HG03521 (cell line): ENCODE results near the gene CCZ1B.
"Not testable (repeated sequence)": the region's sequence is repeated elsewhere in the genome, so short reads cannot be mapped to it uniquely, and the experiment has no call there.

Source experiments
- ATAC-seq: cut with Tn5 transposase; IDR thresholded peaks from one replicate; pipeline ENCODE4 v1.9.1; 2021; ENCODE audit warnings: mild to moderate bottlenecking, moderate library complexity; ENCODE audit not compliant: unreplicated experiment

Gene CCZ1B

DNA sequence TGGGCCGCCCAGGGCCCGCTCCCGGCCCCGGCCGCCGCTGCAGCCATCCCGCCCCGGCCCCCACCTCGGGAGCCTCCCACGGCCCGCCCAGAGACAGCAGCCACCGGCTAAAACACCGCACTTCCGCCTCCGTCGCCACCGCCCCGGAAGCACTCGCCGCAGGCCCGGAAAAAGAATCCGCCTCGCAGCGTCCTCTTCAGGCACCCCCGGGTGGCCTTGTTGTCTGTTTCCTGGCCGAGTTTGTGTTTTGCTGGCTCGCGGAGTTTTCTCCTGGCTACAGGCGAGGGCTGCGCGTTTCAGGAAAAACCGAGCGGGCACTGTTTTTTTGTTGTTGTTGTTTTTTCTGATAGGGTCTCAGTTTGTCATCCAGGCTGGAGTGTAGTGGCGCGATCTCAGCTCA is at the start of gene CCZ1B:
Gene CCZ1B (minus strand): TSS at position 125 of the 400 bp plus-strand sequence. CDS start 78 bp downstream, at position 47.
- peak; percentile 93 for ATAC-seq

DNA sequence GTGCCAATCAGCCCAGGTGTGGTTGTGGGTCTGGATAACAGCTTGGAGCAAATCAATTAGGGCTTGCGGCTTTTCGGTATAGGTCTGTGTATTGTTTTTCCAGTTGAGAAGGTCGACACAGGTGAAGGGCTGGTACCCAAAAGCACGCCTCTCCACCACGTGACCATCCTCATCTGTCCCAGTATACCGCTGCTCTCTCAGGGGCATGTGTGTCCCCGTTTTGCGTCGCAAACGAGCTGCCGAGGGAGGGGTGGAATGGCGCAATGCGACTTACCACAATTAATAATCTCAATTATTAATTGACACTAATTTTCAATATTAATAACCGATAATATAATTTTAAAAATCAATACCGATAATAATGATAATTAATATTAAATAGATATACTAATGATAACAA is 48.9 kb upstream of the CCZ1B start:
- not testable (repeated sequence) for ATAC-seq

DNA sequence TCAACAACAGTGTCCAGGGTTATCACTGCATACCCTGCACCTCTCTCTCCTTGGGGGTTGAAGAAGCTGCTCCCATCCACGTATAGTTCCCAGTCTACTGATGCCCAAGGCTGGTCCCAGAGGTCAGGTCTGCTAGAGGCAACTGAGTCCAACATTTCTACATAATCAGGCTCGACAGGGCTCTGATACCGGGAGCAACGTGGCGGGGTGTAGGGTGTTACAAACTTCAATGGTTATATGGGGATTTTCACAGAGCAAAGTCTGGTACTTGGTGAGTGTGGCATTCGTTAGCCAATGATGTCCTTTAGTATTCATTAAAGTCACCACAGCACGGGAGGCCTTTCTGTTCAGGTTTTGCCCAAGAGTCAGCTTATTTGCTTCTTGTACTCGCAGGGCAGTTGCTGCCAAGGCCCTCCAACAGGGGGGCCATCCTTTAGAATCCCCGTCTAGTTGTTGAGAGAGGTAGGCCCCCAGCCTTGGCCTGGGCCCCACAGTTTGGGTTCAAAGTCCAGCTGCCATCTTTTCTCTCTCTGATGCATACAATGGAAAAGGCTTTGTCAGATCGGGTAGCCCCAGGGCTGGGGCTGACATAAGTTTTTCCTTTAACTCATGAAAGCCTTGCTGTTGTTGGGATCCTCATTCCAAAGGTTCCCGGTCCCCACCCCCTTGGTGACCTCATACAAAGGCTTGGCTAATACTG is 46.3 kb upstream of the CCZ1B start:
- not testable (repeated sequence) for ATAC-seq

DNA sequence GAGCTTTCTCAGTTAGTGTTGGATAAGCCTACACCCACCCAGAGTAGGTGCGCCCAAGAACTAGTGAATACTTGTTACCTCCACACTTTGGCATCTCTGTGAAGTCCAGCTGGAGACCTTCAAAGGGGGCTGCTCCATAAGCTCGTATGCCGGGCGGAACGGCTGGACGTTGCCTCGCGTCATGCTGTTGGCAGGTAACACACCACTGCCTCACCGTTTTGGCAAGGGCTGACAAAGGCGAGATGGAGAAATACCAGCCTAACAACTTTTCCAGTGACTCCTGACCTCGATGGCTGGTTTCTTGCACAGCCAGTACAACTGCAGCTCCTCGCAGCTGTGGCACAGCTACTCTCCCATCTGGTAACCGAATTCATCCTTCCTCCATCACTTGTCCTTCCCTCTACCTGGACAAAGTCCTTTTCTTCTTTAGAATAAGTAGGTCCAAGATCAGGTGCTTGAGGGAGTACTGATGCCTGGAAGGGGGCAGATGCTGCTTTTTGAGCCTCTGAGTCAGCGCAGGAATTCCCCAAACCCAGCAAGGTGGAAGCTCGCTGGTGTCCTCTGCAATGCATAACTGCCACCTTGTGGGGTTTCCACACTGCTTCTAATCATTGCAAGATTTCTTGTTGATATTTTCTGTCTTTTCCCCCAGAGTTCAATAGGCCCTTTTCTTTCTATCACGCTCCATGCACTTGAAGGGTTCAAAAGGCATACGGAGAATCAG is 45.5 kb upstream of the CCZ1B start:
- ATAC-seq = not testable (repeated sequence)

DNA sequence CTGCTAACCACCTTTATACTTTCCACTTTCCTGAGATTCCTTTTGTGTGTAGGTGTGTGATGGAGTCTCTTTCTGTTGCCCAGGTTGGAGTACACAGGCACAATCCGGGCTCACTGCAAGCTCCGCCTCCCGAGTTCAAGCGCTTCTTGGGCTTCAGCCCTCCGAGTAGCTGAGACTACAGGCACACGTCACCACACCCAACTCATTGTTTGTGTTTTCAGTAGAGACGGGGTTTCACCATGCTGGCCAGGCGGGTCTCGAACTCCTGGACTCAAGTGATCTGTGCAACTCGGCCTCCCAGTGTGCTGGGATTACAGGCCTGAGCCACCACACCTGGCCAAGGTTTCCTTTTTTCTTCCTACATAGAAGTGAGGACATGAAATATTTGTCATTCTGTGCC is 38.7 kb upstream of the CCZ1B start:
- not testable (repeated sequence) for ATAC-seq

DNA sequence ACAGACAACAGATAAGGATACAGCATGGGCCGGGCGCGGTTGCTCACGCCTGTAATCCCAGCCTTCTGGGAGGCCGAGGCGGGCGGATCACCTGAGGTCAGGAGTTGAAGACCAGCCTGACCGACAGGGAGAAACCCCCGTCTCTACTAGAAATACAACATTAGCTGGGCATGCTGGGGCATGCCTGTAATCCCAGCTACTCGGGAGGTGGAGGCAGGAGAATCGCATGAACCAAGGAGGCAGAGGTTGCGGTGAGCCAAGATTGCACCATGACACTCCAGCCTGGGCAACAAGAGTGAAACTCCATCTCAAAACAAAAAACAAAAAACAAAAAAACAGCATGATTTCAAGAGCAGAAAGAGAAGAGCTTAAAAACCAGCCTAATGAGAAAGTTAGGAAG is 38.1 kb upstream of the CCZ1B start:
- ATAC-seq = not testable (repeated sequence)

DNA sequence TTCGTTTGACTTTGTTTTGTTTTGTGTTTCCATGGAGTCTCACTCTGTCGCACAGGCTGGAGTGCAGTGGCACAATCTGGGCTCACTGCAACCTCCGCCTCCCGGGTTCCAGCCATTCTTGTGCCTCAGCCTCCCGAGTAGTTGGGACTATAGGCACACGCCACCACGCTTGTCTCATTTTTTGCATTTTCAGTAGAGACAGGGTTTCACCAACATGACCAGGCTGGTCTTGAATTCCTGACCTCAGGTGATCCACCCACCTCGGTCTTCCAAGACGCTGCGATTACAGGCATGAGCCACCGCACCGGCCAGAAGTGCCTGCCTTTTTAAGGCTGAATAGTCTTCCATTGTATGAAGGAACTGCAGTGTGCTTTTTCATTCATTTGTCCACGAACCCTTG is 36.8 kb upstream of the CCZ1B start:
- not testable (repeated sequence) for ATAC-seq

DNA sequence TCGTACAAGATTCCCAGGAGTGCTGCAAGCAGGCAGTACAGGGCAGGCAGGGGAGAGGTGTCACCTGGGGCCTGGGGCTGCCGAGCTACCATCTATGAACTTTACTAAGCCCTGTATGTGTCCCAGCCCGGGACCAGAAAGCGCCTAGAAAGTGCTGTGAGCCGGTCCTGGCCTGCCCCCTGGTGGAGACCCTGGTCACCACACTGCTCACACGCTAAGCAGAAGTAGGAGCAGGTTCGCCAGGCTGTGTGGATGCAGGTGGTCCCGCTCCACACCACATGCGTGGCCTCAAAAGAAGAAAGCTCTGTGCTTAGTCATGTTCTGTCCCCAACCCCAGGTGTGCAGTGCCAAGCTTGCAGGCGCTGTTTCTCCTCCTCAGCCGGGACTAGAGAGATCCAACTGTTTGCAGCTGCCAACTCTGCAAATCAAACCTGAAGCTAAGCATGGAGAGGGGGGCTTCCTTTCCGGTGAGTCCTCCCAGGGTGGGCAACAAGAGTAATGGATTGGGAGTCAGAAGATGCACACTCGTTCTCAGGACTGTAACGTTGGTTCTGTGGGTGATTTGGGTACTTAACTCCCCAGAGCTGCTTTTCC is 31.7 kb upstream of the CCZ1B start:
- ATAC-seq = not testable (repeated sequence)

DNA sequence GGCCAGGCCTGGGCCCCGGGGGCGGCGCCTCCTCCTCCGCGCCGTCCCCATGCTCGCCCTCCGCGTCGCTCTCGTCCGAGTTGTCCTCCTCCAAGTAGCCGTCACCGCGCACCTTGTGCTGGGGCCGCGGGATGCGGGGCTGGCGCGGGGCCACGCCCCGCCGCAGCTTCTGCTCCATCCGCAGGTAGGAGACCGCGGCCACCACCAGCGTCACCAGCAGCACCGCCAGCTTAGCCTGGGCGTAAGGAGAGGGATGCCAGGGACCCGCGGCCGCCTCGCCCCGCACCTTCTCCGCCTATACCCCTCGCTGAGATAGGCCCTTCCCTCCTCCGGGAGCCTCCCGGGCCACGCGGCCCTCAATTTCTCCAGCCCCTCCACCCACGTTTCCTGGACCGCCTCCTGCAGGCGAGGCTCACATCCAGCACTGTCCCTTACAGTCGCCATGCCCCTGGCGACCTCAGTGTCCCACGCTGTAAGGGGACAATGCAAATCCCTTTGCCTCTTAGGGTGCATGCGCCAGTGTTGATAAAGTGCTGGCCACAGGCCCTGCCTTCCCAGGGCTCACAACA is 29.6 kb upstream of the CCZ1B start:
- ATAC-seq = not testable (repeated sequence)

DNA sequence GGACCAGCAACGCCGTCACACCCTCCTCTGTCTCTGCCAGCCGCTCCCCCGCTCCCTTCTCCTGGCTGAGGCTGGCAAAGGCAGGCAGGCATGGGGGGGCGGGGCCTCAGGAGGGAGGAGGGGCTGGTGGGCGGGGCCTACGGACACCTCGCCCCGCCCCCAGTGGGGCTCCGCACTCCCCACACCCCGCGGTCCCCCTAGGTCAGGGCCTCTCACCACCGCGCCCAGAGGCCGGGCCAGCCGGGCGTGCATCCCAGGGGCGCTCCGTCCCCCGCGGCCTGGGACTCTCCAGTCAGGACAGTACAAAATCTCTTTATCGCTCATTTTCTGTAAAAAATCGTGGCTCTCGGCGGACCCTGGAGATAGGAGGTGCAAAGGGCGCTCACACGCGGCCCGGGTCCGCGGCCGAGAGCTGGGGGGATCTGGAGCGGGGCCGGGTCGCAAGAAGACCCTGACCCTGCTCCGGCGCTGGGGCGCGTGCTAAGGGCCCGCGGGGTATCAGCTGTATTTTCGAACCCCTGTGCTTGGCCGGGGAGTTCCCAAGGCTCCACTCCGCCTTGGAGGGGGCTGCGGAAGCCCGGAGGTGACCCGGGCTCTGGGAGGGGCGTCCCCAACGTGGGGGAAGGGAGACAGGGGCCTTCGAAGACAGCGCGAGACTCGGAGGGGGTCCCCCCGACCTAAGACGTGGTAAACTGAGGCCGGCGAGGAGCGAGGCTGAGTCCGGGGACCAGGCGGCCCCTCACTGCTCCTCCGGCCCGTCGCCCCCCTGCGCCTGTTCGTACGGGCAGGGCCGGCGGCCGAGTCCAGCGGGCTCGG is 28.9 kb upstream of the CCZ1B start:
- not testable (repeated sequence) for ATAC-seq

DNA sequence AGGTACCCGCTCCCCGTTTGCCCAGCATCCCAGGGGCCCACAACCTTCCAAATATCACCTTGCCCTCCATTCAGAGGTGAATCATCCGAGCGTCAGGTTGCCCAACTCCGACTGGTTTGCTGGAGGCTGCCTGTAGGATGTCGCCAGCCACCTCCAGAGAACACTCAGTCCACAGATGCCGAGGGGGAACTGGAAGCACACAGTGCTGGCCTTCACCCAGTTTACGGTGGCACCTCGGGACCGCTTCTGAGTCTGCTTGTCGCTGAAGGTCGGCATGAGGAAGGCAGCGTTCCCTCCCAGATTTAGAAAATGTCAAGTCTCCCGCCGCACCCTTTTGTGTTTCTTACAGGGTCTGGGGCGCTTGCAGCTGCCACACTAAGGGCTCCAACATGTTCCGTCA is 27.6 kb upstream of the CCZ1B start:
- ATAC-seq = not testable (repeated sequence)

DNA sequence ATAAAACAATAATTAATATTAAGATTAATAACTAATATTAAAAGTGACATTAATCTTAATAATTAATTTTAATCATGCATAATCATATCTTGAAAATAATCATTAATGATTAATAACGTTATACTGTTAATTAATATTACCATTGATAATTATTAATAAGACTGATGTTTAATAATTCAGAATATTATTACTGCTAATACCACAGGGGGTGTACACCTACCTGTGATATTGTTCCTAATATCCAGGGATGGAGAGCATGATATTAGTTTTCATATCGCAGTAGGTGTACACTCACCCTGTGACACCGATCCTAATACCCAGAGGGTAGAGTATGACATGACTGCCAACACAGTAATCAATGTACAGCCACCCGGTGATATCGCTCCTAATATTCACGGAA is 23.1 kb upstream of the CCZ1B start:
- ATAC-seq = not testable (repeated sequence)

DNA sequence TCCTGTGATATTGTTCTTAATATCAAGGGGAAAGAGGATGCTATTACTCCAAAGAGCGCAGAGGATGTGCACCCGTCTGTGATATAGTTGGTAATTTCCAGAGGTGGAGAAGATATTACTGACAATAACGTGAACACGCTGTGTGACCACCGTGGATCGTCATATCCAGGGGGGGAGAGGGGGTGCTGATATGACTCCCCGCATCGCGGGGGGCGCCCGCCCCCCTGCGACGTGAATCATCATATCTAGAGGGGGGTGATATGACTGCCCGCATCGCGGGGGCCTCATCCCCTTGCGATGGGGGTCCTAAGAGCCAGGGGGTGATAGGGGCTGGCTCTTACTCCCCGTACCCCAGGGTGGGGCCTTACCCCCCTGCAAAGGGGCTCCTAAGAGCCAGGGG is 21.7 kb upstream of the CCZ1B start:
- ATAC-seq = not testable (repeated sequence)

DNA sequence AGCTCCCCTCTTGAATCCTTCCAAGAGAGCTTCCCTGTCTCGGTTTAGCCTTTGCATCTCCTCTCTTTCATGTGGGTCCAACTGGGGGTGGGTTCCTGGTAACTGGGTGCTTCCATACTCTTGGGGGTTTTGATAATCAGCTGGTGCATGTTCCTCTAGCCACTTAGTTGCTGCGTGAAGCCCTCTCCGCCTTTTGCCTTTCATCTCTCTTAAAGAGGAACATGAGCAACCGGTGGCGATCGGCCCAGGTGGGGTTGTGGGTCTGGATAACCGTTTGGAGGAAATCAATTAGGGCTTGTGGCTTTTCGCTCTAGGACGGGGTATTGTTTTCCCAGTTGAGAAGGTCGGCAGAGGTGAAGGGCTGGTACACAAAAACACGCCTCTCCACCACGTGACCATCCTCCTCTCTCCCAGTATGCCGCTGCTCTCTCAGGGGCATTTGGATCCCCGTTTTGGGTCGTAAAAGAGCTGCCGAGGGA is 19.9 kb upstream of the CCZ1B start:
- ATAC-seq = not testable (repeated sequence)

DNA sequence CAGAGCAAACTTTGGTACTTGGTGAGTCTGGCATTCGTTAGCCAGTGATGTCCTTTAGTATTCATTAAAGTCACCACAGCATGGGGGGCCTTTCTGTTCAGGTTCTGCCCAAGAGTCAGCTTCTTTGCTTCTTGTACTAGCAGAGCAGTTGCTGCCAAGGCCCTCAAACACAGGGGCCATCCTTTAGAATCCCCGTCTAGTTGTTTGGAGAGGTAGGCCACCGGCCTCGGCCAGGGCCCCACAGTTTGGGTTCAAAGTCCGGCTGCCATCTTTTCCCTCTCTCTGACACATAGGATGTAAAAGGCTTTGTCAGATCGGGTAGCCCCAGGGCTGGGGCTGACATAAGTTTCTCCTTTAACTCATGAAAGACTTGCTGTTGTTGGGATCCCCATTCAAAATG is 17.6 kb upstream of the CCZ1B start:
- ATAC-seq = not testable (repeated sequence)

DNA sequence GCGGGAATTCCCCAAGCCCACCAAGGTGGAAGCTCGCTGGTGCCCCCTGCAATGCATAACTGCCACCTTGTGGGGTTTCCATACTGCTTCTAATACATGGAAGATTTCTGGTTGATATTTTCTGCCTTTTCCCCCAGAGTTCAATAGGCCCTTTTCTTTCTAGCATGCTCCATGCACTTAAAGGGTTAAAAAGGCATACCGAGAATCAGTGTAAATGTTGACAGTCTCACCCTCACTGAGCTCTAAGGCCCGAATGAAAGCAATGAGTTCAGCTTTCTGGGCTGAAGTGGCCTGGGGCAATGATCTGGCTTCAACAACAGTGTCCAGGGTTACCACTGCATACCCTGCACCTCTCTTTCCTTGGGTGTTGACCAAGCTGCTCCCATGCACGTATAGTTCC is 17.0 kb upstream of the CCZ1B start:
- ATAC-seq = not testable (repeated sequence)

DNA sequence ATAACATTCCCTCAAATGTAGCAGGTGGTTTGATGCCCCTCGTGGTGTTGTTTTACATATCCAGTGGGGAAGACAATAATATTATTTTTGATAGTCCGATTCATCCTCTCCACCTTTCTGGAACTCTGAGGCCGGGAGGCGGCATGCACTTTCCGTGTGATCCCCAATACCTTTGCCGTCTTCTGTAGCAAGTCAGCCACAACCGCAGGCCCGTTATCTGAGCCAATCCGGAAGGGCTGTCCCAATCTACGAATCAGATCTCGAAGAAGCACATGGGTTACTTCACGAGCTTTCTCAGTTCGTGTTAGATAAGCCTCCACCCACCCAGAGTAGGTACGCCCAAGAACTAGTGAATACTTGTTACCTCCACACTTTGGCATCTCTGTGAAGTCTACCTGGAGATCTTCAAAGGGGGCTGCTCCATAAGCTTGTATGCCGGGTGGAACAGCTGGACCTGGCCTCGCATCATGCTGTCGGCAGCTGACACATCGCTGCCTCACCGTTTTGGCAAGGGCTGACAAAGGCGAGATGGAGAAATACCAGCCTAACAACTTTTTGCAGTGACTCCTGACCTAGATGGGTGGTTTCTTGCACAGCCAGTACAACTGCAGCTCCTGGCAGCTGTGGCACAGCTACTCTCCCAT is 16.3 kb upstream of the CCZ1B start:
- not testable (repeated sequence) for ATAC-seq

DNA sequence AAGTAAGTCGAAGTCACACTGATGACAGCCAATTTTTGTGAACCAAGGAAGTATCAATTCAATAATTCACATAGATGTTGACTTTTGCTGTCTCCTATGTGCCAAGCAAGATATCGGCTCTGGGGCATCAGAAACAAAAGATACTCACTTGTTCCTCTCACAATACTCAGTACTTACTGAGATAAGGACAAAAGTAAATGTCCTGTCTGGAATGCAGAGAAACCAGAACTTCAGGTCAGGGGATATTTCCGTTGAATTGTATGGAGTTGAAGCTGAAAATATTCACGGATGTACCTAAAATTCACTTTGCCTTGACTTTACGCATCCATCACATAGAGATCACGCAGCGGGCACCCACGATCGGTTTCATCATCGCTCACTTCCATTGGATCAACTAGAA is 11.0 kb upstream of the CCZ1B start:
- ATAC-seq = not testable (repeated sequence)

DNA sequence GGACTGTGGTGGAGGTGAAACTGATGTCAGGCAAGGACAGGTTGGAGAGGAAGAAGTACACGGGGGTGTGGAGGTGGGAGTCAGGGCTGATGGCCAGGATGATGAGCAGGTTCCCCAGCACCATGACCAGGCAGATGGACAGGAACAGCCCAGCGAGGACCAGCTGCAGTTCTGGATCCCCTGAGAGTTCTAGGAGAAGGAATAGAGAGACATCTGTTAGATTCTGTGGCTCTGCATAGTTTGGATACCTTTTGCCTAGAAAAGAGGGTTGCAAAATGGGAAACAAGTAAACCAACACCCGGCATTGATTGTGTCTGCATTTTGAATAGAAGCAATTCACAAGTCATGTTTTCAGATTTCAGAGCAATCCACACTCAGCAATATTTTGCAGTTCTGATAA is 9.4 kb upstream of the CCZ1B start:
- ATAC-seq = not testable (repeated sequence)

DNA sequence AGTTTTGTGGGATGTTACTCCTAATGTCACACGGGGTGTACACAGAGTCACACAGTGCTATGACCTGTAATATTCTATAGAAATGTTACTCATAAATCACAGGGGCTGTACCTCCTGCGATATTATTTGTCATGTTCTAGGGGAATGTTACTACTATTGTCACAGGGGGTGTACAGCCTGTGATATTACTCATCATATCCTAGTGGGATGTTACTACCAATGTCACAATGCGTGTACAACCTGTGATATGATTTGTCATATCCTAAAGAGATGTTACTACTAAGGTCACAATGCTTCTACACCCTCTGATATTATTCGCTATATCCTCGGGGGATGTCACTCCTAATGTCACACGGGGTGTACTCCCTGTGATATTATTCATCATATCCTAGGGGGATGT is 7.6 kb upstream of the CCZ1B start:
- ATAC-seq = no peak
